CD4-positive, alpha-beta T cell treated with Interleukin-6 for 4 hours (primary cell): ENCODE measurements around the gene DAPL1.

ENCODE experiments used
- DNase-seq: peaks from one replicate; pipeline ENCODE4 v3.0.0-alpha.2; 2020; ENCODE audit warnings: mixed read lengths

The DAPL1 gene

DNA sequence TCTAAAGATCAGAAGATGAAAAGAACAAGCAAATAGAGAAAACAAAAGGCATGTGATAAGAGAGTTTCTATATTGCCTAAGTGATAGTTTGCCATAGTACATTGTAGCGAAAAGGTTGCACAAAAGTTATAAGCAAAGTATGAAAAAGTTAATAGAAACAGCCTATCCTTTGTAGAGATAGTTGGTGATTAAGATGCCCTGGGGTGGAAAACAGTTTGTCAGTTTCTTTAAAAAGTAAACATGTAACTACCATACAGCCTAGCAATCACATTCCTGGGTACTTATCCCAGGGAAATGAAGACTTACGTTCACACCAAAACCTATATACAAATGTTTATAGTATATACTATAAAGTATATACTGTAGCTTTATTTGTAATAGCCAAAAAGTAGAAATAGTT, 16.9 kb upstream of the DAPL1 start:
- DNase-seq: no peak

DNA sequence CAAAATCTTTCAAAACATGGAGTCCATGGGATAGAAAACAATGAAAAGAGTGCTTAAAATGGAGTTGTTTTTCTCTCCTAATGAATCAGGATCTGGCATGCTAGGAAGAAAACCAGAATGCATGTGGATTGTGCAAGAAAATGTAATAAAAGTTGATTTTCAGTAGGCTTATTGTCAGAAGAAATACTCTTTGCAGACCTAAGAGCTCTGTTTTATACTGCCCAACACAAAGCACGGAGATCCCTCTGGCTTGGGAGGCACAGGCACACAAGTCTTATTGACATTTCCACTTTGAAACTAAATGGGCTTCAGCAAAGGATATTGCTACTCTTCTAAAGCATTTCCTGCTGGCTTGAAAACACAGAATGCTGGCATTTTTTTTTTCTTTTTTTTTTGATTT, 15.5 kb upstream of the DAPL1 start:
- no peak for DNase-seq

DNA sequence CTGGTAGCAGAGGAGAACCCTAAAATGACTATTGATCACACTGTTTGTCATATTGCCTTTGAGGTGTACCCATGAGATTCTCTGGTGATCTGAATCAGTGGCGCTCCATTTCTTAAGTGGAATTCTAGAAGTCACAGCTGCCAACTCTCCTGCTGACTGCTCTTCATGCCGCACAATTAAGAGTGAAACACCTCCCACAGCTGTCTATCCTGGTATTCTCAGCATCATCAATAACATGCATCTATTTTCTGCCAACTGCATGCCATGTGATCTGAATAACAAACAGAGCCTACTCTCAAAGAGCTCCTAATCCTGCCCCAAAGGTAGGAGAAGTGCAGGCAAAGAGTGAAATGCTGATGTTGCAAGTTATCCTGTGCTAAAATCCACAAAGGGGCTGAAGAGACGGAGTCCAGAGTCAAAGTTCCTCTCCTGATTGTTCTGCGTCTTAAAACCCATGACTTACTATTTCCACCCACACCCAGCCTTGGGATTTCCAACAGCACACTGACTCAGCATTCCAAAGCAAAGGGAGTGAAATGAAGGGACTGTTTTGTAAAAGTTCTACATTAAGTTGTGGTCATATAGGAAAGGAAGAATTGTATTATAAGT, 13.7 kb upstream of the DAPL1 start:
- DNase-seq: no peak

DNA sequence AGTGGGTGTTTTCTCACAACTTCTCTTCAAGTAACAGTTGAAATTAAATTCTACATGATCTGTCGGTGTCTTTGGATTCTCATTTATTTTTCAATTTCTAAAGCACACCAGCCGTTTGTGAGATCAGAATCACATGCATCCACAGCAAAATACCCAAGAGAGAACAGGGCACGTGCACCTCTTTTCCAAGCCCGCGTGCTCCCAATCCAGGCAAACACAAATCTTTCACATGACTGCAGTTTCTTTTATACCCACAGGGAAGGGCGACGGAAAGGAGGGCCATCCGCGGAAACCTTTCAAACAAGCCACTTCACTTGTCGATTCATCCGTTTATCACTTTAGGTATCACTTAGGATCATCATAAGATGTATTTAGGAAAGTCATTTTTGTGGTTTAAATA, 13.0 kb upstream of the DAPL1 start:
- DNase-seq: no peak

DNA sequence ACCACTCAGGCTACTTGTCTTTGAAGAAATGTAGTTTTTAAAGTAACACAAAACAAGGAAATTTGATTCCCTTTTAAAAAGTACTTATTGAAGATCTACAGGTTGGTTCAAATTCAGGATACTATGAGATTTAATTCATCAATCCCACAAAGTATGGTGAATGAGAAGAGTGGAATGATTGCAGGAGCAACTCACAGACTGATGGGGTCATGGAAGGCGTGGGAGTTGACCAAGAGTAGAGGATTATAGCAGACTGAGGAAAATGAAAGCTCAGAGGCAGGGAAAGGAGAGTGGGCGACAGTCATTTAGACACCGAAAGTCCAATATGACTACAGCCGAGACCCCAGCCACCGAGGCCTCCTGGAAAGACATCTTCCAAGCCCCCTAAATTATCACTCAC, 12.5 kb upstream of the DAPL1 start:
- no peak for DNase-seq

DNA sequence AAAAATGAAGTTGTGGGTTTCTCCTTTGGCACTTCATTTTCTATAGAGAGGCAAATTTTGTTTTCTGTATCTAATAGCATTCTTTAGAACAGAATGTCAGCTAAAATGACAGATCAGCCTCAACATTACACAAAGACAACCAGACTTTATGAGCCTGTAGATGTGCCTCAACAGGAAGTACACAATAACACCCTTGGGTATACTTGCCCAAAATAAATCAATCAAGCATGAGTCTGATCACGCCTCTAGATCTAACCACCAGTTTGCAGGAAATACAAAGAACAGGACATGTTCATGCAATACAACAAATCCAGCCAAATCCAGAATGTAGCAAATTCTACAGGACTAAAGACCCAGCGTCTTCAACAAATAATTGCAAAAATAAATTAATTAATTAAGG, 11.2 kb upstream of the DAPL1 start:
- DNase-seq: no peak

DNA sequence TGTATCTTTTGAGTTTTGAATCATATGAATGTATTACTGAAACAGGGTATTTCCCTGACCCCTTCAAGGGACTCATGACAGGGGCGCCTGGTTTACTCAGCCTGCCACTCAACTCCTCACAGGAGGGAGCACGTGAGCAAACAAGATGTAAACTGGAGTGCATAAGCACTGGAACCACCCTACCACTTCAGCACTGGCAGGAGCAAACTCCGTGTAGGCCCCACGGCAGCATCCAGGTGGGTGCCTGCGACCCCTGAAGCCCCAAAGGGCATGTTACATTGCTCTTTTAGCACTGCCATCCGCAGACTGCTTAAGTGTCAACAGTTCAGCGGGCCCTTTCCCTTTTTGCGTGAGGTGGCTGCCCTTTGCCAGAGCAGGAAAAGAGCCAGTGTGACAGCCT, 8.2 kb upstream of the DAPL1 start:
- no peak for DNase-seq

DNA sequence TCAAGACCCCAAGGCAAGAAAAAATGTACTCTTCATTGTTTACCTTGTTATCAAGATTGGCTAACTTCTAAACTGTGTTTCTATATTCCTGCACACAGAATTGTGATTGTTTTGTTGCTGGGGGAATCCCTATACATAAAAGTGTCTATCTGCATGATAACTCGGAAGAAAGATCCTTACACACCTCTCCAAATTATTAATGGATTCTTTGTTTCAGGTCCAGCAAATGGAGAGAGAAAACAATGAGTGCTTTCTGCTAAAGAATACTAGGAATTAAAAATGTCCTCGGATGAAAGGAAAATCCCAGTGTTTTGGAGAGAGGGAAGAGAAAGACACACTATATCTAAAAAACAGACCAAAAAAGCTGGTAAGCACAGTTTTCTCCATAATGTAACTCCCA, 6.2 kb upstream of the DAPL1 start:
- DNase-seq: no peak

DNA sequence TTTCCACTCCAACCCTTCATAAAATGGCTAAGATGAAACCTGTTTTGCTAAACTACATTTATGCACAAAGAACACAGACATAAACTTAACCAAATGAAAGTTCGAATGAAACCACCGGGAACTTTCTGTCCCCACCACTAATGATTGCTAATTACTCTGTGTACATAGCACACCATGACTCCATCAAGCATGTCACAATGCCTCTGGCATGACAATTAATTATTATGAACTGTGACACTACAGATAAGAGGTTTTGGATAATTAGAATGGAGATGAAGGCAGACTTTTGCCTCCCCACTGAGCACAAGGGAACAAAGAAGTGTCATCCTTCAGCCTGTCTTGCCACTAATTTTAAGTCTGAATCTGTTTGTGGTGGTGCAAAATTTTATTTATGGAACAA, 1.5 kb downstream of the DAPL1 start:
- DNase-seq: no peak

DNA sequence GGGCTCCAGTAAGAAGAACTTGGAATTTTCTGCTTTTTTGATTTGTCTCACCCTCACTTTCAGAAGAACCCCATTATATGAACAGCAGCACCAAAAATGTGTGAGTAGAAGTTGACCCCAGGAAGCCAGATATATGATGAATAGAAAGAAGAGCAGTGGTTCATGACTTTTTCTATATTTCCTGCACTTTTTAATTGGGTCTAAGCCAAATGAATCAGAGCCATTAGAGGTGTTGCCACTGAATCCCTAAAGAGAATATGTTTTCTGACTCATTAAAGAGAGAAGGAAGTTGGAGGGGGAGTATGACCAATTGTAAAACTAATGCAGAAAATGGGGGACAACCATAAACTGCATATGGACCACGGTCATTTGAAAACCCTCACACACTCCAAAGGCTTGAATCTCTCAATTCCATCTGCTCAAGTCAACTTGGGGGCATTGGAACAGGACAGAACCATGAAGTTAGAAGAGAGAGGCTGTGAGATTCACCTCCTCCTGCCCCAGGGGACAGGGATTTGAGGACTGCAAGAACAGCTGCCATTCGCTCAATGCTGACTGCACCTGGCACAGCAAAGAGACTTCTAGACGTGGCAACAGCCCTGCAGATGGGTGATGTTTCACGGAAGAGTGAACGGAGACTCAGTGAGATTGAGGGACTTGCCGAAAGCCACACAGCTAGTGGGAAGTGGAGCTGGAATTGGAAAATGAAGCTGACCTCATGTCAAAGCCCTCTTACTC, 3.0 kb downstream of the DAPL1 start:
- DNase-seq: no peak

DNA sequence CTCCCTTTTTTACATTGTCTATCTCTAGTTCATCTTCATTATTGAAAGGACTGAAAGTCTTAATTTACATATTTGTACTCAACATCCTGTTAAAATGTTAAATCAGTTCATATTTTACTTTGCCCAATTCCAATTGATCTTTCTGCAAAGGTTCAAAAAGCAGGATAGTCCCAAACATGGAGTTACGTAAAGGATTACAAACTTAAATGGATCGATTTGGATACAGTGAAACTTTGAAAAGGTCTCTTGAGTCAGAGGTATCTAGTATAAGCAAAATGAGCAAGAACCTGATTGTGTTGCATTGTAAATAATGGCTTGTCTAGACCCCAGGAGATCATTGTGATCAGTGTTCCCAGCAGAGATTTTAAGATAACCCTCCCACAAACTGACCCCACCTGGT, 4.1 kb downstream of the DAPL1 start:
- no peak for DNase-seq

DNA sequence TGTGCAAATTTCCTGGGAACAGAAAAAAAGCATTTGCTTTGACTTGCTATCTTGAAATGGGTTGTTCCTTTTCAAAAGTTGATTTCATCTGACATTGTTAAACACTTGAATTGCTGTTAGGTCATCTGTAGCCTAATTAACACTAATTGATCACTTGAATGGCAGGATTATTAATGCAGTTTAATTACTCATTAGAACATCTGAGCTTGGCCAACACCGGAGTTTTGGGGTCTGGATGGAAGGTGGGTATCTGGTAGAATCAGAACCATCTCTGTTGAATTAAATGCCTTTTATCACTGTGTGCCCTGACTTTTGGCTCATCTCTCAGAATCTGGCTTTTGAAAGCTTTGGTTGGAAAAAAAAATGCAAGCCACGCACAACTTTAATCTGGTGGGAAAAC, 8.4 kb downstream of the DAPL1 start:
- DNase-seq: no peak

DNA sequence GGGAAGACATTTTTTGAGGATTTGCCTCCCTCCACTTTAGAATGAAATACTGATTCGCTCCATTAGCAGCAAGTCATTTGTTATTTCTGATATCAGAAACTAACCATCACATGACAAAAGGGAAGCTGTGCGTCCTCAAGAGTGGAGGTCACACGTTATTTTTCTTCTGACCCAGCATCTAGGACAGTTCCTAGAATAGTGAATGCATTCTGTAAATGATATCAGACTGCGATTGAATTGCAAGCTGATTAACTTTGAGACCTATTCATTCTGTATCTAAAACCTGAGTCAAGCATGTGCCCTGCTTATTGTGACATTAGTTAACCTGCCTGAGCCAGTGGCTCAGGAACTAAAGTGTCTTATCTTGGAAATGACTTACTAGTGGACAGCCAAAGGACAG, 10.1 kb downstream of the DAPL1 start:
- DNase-seq: no peak

DNA sequence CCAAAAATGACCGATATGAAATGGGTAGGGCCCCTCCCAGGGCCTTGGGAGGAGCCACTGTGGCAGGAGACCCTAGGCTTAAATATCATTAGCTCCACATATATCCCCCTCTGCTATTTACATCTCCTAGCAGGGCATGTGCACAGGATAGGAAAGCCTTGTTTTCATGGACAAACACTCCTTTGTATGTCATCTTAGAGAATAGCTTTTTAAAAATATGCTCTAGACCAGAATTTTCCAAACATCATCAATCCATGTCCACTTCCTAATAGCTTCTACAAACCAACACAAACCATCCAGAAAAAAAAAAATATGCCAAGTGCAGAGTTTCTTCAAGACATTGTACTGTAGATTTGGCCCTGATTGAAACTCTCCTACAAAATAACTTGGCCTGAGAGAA, 10.8 kb downstream of the DAPL1 start:
- DNase-seq: no peak

DNA sequence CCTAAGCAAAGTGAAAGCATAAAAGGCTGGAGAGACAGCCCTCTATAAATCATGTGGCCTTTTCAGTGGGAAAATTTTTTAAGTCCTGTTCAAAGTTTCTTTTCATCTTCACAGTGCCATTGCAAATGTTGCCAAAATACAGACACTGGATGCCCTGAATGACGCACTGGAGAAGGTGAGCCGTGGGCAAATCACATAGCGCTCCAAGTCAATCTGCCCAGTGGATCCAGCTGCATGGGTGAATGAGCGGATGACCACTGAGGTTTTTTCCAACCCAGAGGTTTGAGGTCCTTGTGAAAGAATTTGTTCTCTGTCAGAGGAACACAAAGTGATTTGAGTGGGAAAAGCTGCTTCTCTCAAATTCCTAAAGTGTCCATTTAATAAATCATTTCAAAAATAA, 11.8 kb downstream of the DAPL1 start:
- DNase-seq: no peak

DNA sequence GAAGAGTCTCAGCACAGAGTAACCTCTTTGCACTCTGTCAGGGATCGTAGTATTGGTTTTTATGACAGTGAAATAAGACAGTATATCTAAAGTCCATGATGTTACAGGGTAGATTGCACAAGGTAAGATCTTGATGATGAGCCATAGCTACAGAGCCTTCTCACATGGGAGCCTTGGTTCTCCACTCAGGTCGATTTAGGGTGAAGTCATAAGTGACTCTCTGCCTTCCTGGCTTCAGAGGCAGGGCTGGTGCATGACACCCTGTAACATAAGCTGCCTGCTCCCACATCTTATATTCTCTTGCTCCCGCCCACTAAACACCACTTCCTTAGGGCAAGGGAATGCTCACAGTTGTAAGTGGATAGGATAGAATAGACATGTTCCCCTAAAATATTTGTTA, 13.3 kb downstream of the DAPL1 start:
- DNase-seq: no peak

DNA sequence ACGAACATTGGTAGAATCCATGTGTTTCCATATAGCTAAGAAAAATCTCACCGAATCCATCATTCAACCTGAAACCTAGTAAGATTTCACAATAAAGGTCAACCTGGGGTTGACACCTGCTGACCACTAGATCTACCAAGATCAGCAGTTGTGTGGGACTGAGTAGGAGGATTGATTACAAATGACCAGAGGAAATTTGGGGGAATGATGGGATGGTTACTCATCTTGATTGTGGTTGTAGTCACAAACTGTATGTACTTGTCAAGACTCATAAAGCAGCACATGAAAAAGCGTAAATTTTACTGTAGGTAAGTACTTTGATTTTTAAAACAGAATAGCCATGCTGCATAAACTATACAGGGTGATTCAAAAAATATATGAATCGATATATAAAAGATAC, 14.7 kb downstream of the DAPL1 start:
- DNase-seq: no peak

DNA sequence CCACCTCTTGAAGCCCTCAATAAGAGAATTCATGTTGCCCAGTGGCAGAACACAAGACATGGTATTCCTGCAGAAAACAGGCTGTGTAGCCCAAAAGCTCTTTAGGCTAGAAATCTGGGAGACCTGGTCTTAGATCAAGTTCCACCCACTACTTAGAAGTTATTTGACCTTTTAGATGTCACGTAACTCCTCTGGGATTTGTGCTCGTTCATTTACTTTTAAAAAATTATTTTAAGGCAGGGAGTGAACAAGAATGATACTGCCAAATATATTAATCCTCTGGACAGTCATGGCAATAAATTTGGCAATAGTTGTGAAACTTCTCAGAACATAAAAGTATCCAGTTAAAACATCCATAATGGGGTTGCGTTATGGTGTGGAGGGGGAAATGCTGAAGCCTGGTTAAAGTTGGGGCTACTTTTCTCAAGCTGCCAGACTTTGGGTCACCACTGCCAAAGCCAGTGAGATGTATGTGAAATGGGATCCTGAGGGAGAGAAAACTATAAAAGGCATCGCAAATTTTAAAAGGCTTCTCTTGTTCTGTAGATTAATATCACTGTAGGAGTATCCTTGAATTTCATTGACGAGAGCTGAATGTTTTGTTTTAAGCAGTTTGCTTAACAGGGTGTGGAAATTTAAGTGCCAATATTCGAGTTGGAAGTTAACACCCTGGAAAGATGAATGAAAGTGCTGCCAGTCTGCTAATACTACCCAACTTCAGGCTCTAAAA, 15.8 kb downstream of the DAPL1 start:
- no peak for DNase-seq

DNA sequence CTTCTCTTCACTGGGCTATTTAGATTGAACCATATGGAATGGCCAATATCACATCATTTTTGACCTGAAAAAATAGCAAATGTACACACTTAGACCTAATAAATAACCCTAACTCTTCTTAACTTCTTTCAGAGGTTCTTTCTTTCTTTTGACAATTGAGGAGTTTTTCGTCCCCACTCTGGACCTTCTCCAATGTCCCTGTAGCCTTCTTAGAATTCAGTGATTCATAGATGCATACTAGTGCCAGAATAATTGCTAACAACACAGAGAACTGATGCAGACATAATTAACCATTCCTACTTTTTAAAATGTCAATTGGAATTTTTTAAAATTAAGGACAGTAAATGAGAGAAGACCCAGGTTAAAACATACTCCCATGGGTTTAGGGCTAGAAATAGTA, 20.0 kb downstream of the DAPL1 start:
- DNase-seq: no peak

DNA sequence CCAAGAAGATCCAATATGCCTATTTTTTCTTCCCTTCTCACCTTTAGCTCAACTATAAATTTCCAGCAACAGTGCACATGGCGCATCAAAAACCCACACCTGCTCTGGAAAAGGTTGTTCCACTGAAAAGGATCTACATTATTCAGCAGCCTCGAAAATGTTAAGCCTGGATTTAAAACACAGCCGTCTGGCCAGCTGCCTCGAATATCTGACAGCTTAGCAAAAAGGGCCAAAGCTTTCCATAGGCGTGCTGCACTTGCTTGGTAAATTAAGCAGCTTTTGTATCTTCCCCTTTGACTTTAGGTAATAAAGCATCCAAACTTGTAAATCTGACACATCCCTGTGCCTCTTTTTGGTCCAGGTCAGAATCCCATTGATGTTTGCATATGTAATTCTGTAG, 20.5 kb downstream of the DAPL1 start:
- DNase-seq: no peak

DNA sequence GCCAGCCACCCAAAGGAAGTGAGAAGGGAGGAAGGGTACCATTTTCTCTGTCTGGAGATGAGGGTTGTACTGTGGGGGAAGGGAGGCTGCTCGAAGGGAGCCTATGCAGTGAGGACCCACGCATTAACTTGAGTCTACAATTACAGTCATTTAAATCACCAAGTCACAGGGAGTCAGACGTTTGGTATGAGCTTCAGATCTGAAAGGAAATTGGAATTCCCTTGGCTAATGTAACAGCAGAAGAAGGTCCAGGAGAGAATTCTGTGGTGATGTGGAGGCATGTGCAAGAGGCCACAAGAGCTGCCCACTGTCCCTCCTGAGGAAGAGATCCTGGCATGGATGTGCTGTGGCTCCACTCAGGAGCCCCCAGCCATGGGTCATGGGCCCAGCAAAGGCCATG, 22.5 kb downstream of the DAPL1 start:
- DNase-seq: no peak

DNA sequence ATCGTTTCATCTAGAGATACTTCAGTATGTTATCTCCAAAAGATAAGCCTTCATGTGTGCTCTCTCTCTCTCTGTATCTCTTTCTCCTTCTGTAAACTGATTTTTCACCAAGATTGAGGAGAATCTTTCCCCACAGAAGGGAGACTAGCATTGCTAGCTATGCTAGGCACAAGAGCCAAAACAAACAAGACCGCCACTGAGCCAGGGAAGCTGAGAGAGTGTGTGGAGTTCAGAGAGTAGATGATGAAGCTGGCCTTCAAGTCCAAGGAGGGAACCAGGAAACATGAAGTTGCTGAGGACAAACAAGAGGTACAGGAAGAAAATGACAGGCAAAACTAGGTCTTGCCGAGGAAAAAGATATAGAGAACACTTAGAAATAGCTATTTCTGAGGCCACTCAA, 23.4 kb downstream of the DAPL1 start:
- no peak for DNase-seq

DNA sequence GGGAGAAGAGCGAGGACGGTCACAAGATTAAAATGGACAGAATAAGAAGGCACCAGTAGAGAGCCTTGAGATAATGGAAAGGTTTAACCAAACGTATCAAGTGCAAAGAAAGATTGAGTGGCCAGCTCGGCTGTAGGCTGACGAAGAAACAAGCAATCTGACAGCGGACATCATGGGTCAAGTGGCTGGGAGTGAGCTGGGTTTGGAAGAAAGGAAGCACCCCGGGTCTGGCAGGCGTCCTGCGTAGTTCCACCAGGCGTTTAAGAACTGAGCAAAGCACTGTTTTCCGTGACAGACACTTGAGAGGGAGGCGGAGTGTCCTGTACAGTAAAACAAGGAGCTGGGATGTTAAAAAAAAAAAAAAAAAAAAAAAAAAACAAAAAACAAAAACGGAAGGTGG, 27.1 kb downstream of the DAPL1 start:
- no peak for DNase-seq

DNA sequence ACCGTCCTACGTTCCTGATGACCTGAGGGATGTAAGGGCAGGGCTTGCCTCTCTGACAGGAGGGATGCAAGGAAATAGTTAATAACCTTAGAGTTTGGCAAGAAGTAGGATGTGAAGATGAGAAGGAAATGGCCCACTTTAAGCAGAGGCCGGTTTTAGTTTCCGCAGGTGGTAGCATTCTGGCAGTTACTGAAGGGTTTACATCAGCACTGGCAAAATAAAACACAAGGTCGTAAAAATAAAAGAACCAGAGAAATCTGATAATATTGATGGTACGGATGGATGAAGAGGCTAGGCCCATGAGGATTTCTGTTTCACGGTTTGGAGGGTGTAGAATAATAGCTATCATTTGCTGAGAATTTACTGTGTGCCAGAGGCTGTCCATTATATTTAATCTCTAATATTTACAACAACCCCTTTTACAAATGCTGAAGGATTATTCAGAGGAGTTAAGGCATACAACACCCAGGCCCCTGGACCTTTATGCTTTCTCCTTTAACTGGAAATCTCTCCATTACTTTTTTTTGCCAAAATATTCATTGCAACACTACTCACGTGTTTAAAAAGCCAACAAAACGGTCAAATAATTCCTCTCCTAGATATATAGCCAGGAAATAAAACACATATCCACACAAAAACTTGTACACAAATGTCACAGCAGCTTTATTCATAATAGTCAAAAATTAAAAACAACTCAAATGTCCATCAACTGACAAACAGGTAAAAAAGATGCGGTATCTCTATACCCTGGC, 28.5 kb downstream of the DAPL1 start:
- DNase-seq: no peak
